Measurements from ENCODE around the gene SLC25A27.

SLC25A27 gene

DNA sequence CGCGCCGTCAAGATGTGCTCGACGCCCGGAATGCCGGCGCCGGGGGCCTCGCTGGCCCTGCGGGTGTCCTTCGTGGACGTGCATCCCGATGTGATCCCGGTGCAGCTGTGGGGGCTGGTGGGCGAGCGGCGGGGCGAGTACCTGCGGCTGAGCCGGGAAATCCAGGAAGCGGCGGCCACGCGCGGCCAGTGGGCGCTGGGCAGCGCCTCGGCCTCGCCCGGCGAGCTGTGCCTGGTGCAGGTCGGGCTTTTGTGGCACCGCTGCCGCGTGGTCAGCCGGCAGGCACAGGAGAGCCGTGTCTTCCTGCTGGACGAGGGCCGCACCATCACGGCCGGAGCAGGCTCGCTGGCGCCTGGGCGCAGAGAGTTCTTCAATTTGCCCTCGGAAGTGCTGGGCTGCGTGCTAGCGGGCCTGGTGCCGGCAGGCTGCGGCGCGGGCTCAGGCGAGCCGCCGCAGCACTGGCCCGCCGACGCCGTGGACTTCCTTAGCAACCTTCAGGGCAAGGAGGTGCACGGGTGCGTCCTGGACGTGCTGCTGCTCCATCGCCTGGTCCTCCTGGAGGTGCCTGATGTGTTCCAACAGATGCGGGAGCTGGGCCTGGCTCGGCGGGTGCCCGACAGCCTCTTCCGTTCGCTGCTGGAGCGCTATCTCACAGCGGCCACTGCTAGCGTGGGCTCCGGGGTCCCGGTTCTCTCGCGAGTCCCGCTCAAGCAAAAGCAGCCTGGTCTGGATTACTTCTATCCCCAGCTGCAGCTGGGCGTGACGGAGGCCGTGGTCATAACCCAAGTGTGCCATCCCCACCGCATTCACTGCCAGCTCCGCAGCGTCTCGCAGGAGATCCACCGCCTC is 35.6 kb downstream of the SLC25A27 start:
- H3K4me3 ChIP-seq (ENCODE audit: low read length), result no peak overlapping the region
- DNase-seq (ENCODE audit: low read depth), result no peak
- TF ChIP-seq, protein P1, sequence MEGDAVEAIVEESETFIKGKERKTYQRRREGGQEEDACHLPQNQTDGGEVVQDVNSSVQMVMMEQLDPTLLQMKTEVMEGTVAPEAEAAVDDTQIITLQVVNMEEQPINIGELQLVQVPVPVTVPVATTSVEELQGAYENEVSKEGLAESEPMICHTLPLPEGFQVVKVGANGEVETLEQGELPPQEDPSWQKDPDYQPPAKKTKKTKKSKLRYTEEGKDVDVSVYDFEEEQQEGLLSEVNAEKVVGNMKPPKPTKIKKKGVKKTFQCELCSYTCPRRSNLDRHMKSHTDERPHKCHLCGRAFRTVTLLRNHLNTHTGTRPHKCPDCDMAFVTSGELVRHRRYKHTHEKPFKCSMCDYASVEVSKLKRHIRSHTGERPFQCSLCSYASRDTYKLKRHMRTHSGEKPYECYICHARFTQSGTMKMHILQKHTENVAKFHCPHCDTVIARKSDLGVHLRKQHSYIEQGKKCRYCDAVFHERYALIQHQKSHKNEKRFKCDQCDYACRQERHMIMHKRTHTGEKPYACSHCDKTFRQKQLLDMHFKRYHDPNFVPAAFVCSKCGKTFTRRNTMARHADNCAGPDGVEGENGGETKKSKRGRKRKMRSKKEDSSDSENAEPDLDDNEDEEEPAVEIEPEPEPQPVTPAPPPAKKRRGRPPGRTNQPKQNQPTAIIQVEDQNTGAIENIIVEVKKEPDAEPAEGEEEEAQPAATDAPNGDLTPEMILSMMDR (conservative IDR thresholded peaks at IDR 0.05; ENCODE audit: low read depth, low read length), result no peak

DNA sequence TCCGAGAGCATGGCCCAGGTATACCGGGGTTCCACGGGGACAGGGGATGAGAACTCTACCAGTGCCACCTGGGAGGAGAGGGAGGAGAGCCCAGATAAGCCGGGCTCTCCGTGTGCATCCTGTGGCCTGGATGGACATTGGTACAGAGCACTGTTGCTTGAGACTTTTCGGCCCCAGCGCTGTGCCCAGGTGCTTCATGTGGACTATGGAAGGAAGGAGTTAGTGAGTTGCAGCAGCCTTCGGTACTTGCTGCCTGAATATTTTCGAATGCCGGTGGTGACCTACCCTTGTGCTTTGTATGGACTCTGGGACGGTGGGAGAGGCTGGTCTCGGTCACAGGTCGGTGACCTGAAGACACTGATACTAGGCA is 36.2 kb downstream of the SLC25A27 start:
- TF ChIP-seq, protein P1 (conservative IDR thresholded peaks at IDR 0.05; ENCODE audit: low read depth, low read length), result no peak
- DNase-seq (ENCODE audit: low read depth), result no peak
- H3K4me3 ChIP-seq (ENCODE audit: low read length), result no peak overlapping the region

DNA sequence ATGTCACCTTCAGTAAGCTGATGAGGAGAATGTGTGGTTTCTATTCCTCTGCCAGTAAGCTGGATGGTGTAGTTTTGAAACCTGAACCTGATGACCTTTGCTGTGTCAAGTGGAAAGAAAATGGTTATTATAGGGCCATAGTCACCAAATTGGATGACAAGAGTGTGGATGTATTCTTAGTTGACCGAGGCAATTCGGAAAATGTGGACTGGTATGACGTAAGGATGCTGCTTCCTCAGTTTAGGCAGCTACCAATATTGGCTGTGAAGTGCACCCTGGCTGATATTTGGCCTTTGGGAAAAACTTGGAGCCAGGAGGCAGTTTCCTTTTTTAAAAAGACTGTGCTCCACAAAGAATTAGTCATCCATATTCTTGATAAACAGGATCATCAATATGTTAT is 36.9 kb downstream of the SLC25A27 start:
- TF ChIP-seq, protein P1 (conservative IDR thresholded peaks at IDR 0.05; ENCODE audit: low read depth, low read length), result no peak
- H3K4me3 ChIP-seq (ENCODE audit: low read length), result no peak overlapping the region
- DNase-seq (ENCODE audit: low read depth), result no peak

DNA sequence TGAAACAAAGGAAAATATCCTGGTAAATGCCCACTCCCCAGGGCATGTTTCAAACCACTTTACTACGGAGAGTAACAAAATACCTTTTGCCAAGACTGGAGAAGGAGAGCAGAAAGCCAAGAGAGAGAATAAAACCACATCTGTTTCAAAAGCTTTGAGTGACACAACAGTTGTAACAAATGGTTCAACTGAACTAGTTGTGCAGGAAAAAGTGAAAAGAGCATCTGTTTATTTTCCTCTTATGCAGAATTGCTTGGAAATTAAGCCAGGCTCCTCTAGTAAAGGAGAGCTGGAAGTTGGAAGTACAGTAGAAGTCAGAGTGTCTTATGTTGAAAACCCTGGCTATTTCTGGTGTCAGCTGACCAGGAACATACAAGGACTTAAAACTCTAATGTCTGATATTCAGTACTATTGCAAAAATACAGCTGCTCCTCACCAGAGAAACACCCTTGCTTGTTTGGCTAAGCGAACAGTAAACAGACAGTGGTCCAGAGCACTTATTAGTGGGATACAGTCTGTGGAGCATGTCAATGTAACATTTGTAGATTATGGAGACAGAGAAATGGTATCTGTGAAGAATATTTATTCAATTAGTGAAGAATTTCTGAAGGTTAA is 37.5 kb downstream of the SLC25A27 start:
- H3K4me3 ChIP-seq (ENCODE audit: low read length), result no peak overlapping the region
- no peak for DNase-seq (ENCODE audit: low read depth)
- TF ChIP-seq, protein P1 (conservative IDR thresholded peaks at IDR 0.05; ENCODE audit: low read depth, low read length), result no peak

DNA sequence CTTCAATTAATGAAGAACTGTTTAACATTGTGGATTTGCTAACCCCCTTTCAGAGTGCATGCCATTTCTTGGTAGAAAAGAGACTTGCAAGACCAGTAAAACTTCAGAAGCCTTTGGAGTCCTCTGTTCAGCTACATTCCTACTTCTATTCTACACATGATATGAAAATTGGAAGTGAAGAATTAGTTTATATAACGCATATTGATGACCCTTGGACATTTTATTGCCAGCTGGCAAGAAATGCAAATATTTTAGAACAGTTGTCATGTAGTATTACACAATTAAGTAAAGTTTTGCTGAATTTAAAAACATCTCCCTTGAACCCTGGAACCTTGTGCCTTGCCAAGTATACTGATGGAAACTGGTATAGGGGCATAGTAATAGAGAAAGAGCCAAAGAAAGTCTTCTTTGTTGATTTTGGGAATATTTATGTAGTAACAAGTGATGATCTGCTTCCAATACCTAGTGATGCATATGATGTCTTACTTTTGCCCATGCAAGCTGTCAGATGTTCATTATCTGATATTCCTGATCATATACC is 38.2 kb downstream of the SLC25A27 start:
- H3K4me3 ChIP-seq (ENCODE audit: low read length), result no peak overlapping the region
- TF ChIP-seq, protein P1 (conservative IDR thresholded peaks at IDR 0.05; ENCODE audit: low read depth, low read length), result no peak
- no peak for DNase-seq (ENCODE audit: low read depth)

DNA sequence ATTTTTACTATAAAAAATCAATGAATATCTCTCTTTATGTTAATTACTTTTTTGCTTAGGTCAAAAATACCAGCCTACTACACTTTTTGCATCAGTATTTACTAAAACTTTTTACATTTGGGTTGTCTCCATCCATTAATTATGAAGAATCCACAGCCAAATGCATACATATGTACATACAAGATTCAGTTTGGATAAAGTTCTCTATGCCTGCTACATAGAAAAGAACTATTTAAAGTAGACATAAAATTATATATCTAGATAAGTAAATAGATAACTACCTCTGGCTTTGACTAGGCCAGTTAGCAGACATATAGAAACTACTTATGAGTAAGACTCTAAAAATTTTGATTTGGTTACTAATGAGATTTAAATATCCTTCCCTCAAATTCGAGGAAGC is 47.2 kb downstream of the SLC25A27 start:
- no peak overlapping the region for H3K4me3 ChIP-seq (ENCODE audit: low read length)
- TF ChIP-seq, protein P1 (conservative IDR thresholded peaks at IDR 0.05; ENCODE audit: low read depth, low read length), result no peak
- no peak for DNase-seq (ENCODE audit: low read depth)
